ENCODE results near the gene TAPT1. TPM values are rescaled to one million over a fixed set of nuclear protein-coding genes. Genes with fewer than 3 reads are reported as not detected.

TAPT1 gene
- total RNA-seq, 3 donors from 2014 or later, result 39.7 to 52.5 (median 43.0) TPM

GRCh38 chr4:16245241-16245640, 19.0 kb upstream of the TAPT1 start:
- no peak overlapping the region for H3K27ac ChIP-seq
- TF ChIP-seq POLR2AphosphoS5 (IDR thresholded peaks at IDR 0.05) (no peak), CTCF (IDR thresholded peaks at IDR 0.05) (no peak), POLR2A (IDR thresholded peaks at IDR 0.05) (no peak)

GRCh38 chr4:16243285-16243684, 17.0 kb upstream of the TAPT1 start:
- no peaks in the 10 kb centered on the region for H3K27me3 ChIP-seq
- no peak overlapping the region for H3K27ac ChIP-seq
- H3K36me3 ChIP-seq, result no peaks in the 10 kb centered on the region
- TF ChIP-seq CTCF (IDR thresholded peaks at IDR 0.05), result no peak
- TF ChIP-seq POLR2AphosphoS5 (IDR thresholded peaks at IDR 0.05), result no peak
- H3K9me3 ChIP-seq, result no peaks in the 10 kb centered on the region
- no peaks in the 10 kb centered on the region for H3K4me1 ChIP-seq
- DNase-seq (ENCODE audit: low spot score in 2 of 2), result no peak
- H3K4me3 ChIP-seq, result no peak overlapping the region
- intact Hi-C loops (cut with DNase I; ENCODE audit: low total_unique reads), result no loop called here

More at GRCh38 chr4:16245241-16245640, 19.0 kb upstream of the TAPT1 start:
- no peak overlapping the region for H3K4me3 ChIP-seq
- H3K27me3 ChIP-seq, result no peaks in the 10 kb centered on the region
- no peaks in the 10 kb centered on the region for H3K9me3 ChIP-seq
- no peaks in the 10 kb centered on the region for H3K36me3 ChIP-seq
- no peaks in the 10 kb centered on the region for H3K4me1 ChIP-seq
- intact Hi-C loops (cut with DNase I; ENCODE audit: low total_unique reads), result no loop called here
- no peak for DNase-seq (ENCODE audit: low spot score in 2 of 2)

- intact Hi-C loops (cut with DNase I; ENCODE audit: low total_unique reads), result no loop called here
- no peak overlapping the region for H3K27ac ChIP-seq
- H3K4me1 ChIP-seq, result no peaks in the 10 kb centered on the region
- H3K9me3 ChIP-seq, result no peaks in the 10 kb centered on the region
- DNase-seq (ENCODE audit: low spot score in 2 of 2), result no peak
- TF ChIP-seq POLR2AphosphoS5 (IDR thresholded peaks at IDR 0.05), result no peak
- TF ChIP-seq CTCF (IDR thresholded peaks at IDR 0.05), result no peak
- no peak for TF ChIP-seq POLR2A (IDR thresholded peaks at IDR 0.05)
- H3K4me3 ChIP-seq, result no peak overlapping the region
- H3K27me3 ChIP-seq, result no peaks in the 10 kb centered on the region
- no peaks in the 10 kb centered on the region for H3K36me3 ChIP-seq
Observed at GRCh38 chr4:16240300-16240699, 14.0 kb upstream of the TAPT1 start.

- DNase-seq (ENCODE audit: low spot score in 2 of 2), result no peak
- no peaks in the 10 kb centered on the region for H3K4me1 ChIP-seq
- no peak for TF ChIP-seq POLR2AphosphoS5 (IDR thresholded peaks at IDR 0.05)
- no peak for TF ChIP-seq CTCF (IDR thresholded peaks at IDR 0.05)
- no peak for TF ChIP-seq POLR2A (IDR thresholded peaks at IDR 0.05)
- H3K9me3 ChIP-seq, result no peaks in the 10 kb centered on the region
- H3K27ac ChIP-seq, result no peak overlapping the region
- intact Hi-C loops (cut with DNase I; ENCODE audit: low total_unique reads), result no loop called here
- no peaks in the 10 kb centered on the region for H3K36me3 ChIP-seq
- H3K27me3 ChIP-seq, result no peaks in the 10 kb centered on the region
- H3K4me3 ChIP-seq, result no peak overlapping the region
Observed at GRCh38 chr4:16239086-16239485, 12.8 kb upstream of the TAPT1 start.

GRCh38 chr4:16238327-16238726, 12.1 kb upstream of the TAPT1 start:
- intact Hi-C loops (cut with DNase I; ENCODE audit: low total_unique reads), result no loop called here
- no peak for DNase-seq (ENCODE audit: low spot score in 2 of 2)
- TF ChIP-seq POLR2AphosphoS5 (IDR thresholded peaks at IDR 0.05) (no peak), CTCF (IDR thresholded peaks at IDR 0.05) (no peak), POLR2A (IDR thresholded peaks at IDR 0.05) (no peak)
- Histone ChIP-seq H3K36me3 (no peaks in the 10 kb centered on the region), H3K9me3 (no peaks in the 10 kb centered on the region), H3K4me1 (no peaks in the 10 kb centered on the region), H3K27ac (no peak overlapping the region), H3K4me3 (no peak overlapping the region), H3K27me3 (no peaks in the 10 kb centered on the region)
